ENCODE data around the gene GOLGA6L2. TPM values are rescaled to one million over a fixed set of nuclear protein-coding genes. Genes with fewer than 3 reads are reported as not detected.
A peak's percentile ranks its signal among the peaks of the same experiment; 100 is the strongest.
"Not testable (repeated sequence)": the region's sequence is repeated elsewhere in the genome, so short reads cannot be mapped to it uniquely, and the experiment has no call there.

The GOLGA6L2 gene
- total RNA-seq, 2 donors from 2014 or later = not detected

- Histone ChIP-seq H3K36me3 (no peaks in the 10 kb centered on the region), H3K4me1 (peaks cover 0 to 30% of the 10 kb centered on the region in 2 donors), H3K9me3 (peaks cover 0 to 3% of the 10 kb centered on the region in 2 donors), H3K27ac (peak overlapping the region; percentile 83 to 96), H3K4me3 (no peak overlapping the region), H3K27me3 (no peaks in the 10 kb centered on the region)
- TF ChIP-seq CTCF (IDR thresholded peaks at IDR 0.05) = no peak
- no peak for DNase-seq (ENCODE audit: low spot score)
Observed at GRCh38 chr15:23402544-23402943, 44.5 kb downstream of the GOLGA6L2 start.

- Histone ChIP-seq H3K9me3 (peaks cover 0 to 3% of the 10 kb centered on the region in 2 donors), H3K36me3 (no peaks in the 10 kb centered on the region), H3K27ac (peak overlapping the region; percentile 83 to 96), H3K4me1 (peaks cover 0 to 30% of the 10 kb centered on the region in 2 donors), H3K27me3 (no peaks in the 10 kb centered on the region), H3K4me3 (no peak overlapping the region)
- TF ChIP-seq CTCF (IDR thresholded peaks at IDR 0.05) = no peak
- no peak for DNase-seq (ENCODE audit: low spot score)
Observed at GRCh38 chr15:23402140-23402539, 44.9 kb downstream of the GOLGA6L2 start.

- Histone ChIP-seq H3K27me3 (no peaks in the 10 kb centered on the region), H3K4me3 (no peak overlapping the region), H3K9me3 (peaks cover 0 to 3% of the 10 kb centered on the region in 2 donors), H3K4me1 (peaks cover 0 to 30% of the 10 kb centered on the region in 2 donors), H3K36me3 (no peaks in the 10 kb centered on the region), H3K27ac (peak overlapping the region; percentile 83 to 96)
- no peak for TF ChIP-seq CTCF (IDR thresholded peaks at IDR 0.05)
- no peak for DNase-seq (ENCODE audit: low spot score)
Observed at GRCh38 chr15:23401627-23402026, 45.4 kb downstream of the GOLGA6L2 start.

GRCh38 chr15:23399207-23399606 is 47.8 kb downstream of the GOLGA6L2 start:
- not testable (repeated sequence) for H3K27me3 ChIP-seq; DNase-seq (ENCODE audit: low spot score); H3K36me3 ChIP-seq; H3K9me3 ChIP-seq; H3K4me3 ChIP-seq
- Histone ChIP-seq H3K27ac (peak overlapping the region; percentile 83 to 96), H3K4me1 (peaks cover 0 to 30% of the 10 kb centered on the region in 2 donors)

- H3K9me3 ChIP-seq; H3K36me3 ChIP-seq; DNase-seq (ENCODE audit: low spot score); H3K4me3 ChIP-seq; H3K27me3 ChIP-seq: not testable (repeated sequence)
- Histone ChIP-seq H3K27ac (peak overlapping the region; percentile 83 to 96), H3K4me1 (peaks cover 0 to 29% of the 10 kb centered on the region in 2 donors)
Observed at GRCh38 chr15:23398357-23398756, 48.7 kb downstream of the GOLGA6L2 start.

GRCh38 chr15:23397779-23398178 is 49.3 kb downstream of the GOLGA6L2 start:
- no peak for TF ChIP-seq CTCF (IDR thresholded peaks at IDR 0.05)
- Histone ChIP-seq H3K27me3 (no peaks in the 10 kb centered on the region), H3K4me1 (peaks cover 0 to 23% of the 10 kb centered on the region in 2 donors), H3K36me3 (no peaks in the 10 kb centered on the region), H3K27ac (peak overlapping the region; percentile 83 to 96), H3K4me3 (no peak overlapping the region), H3K9me3 (no peaks in the 10 kb centered on the region)
- DNase-seq (ENCODE audit: low spot score) = no peak

- DNase-seq (ENCODE audit: low spot score) = no peak
- no peaks in the 10 kb centered on the region for H3K27me3 ChIP-seq
- no peak for TF ChIP-seq CTCF (IDR thresholded peaks at IDR 0.05)
- no peak overlapping the region for H3K4me3 ChIP-seq
- no peaks in the 10 kb centered on the region for H3K36me3 ChIP-seq
- H3K4me1 ChIP-seq = peaks cover 0 to 7% of the 10 kb centered on the region in 2 donors
- H3K9me3 ChIP-seq = no peaks in the 10 kb centered on the region
- H3K27ac ChIP-seq = peak overlapping the region; percentile 47 to 65
Observed at GRCh38 chr15:23395832-23396231, 51.2 kb downstream of the GOLGA6L2 start.

Measured in right atrium auricular region (tissue), 2 donors.